H9 (cell line): Measurements from ENCODE around the gene RPS27A. TPM values are rescaled to one million over a fixed set of nuclear protein-coding genes. Genes with fewer than 3 reads are reported as not detected.

Source experiments
- DNase-seq: peaks from one replicate; pipeline ENCODE4 v3.0.0-alpha.2; 2017
- H2AFZ ChIP-seq: one replicate; pipeline ENCODE4 v1.6.1; 2013; ENCODE audit warnings: mild to moderate bottlenecking, low read length, control low read depth, moderate library complexity
- H2AK5ac ChIP-seq: 2 replicates; pipeline ENCODE4 v1.6.1; 2013; ENCODE audit warnings: low read length, control low read depth, mixed read lengths; ENCODE audit not compliant: insufficient read length
- H2BK120ac ChIP-seq: one replicate; pipeline ENCODE4 v1.6.1; 2013; ENCODE audit warnings: low read depth, mild to moderate bottlenecking, low read length, control low read depth, inconsistent platforms; ENCODE audit not compliant: poor library complexity, severe bottlenecking
- H2BK12ac ChIP-seq: 2 replicates; pipeline ENCODE4 v1.6.1; 2013; ENCODE audit warnings: low read length, control low read depth, mixed read lengths, low read depth; ENCODE audit not compliant: insufficient read length
- H2BK15ac ChIP-seq: 2 replicates; pipeline ENCODE4 v1.6.1; 2013; ENCODE audit warnings: low read depth, low read length, control low read depth
- H2BK20ac ChIP-seq: one replicate; pipeline ENCODE4 v1.6.1; 2013; ENCODE audit warnings: low read depth, mild to moderate bottlenecking, low read length, control low read depth, inconsistent platforms; ENCODE audit not compliant: poor library complexity, severe bottlenecking
- H2BK5ac ChIP-seq: 2 replicates; pipeline ENCODE4 v1.6.1; 2013; ENCODE audit warnings: low read length, control low read depth, mixed read lengths; ENCODE audit not compliant: insufficient read length
- H3K14ac ChIP-seq: 2 replicates; pipeline ENCODE4 v1.6.1; 2013; ENCODE audit warnings: low read length, control low read depth; ENCODE audit not compliant: insufficient read depth
- H3K18ac ChIP-seq: 2 replicates; pipeline ENCODE4 v1.6.1; 2013; ENCODE audit warnings: low read depth, mild to moderate bottlenecking, mixed read lengths, low read length, control low read depth; ENCODE audit not compliant: insufficient read length
- H3K23ac ChIP-seq: 2 replicates; pipeline ENCODE4 v1.6.1; 2013; ENCODE audit warnings: low read length, control low read depth, mixed read lengths, low read depth; ENCODE audit not compliant: insufficient read length
- H3K23me2 ChIP-seq: 2 replicates; pipeline ENCODE4 v1.6.1; 2013; ENCODE audit warnings: low read depth, mild to moderate bottlenecking, mixed read lengths, low read length, control low read depth; ENCODE audit not compliant: insufficient read length, poor library complexity, severe bottlenecking
- H3K27ac ChIP-seq: 2 replicates; pipeline ENCODE4 v1.5.1; 2013; ENCODE audit warnings: low read length, control low read depth, mixed read lengths, low read depth; ENCODE audit not compliant: insufficient read length
- H3K27me3 ChIP-seq: 2 replicates; pipeline ENCODE4 v1.6.1; 2013; ENCODE audit warnings: low read length, control low read depth, inconsistent platforms; ENCODE audit not compliant: insufficient read depth
- H3K4ac ChIP-seq: 2 replicates; pipeline ENCODE4 v1.6.1; 2013; ENCODE audit warnings: low read depth, mild to moderate bottlenecking, control low read depth, inconsistent platforms, low read length, moderate library complexity
- H3K4me1 ChIP-seq: 2 replicates; pipeline ENCODE4 v1.6.1; 2013; ENCODE audit warnings: low read length, control low read depth, inconsistent platforms; ENCODE audit not compliant: insufficient read depth
- H3K4me2 ChIP-seq: 2 replicates; pipeline ENCODE4 v1.6.1; 2013; ENCODE audit warnings: low read length, control low read depth, mixed read lengths; ENCODE audit not compliant: insufficient read length, insufficient read depth
- H3K56ac ChIP-seq: 2 replicates; pipeline ENCODE4 v1.6.1; 2013; ENCODE audit warnings: low read depth, mild to moderate bottlenecking, mixed read lengths, low read length, control low read depth; ENCODE audit not compliant: insufficient read length
- H3K79me1 ChIP-seq: 2 replicates; pipeline ENCODE4 v1.6.1; 2013; ENCODE audit warnings: low read depth, mild to moderate bottlenecking, moderate library complexity, low read length, control low read depth, inconsistent platforms; ENCODE audit not compliant: insufficient read depth, poor library complexity, severe bottlenecking
- H3K79me2 ChIP-seq: 2 replicates; pipeline ENCODE4 v1.6.1; 2013; ENCODE audit warnings: low read length, control low read depth, inconsistent platforms; ENCODE audit not compliant: insufficient read depth
- H3K9ac ChIP-seq: 2 replicates; pipeline ENCODE4 v1.6.1; 2013; ENCODE audit warnings: low read length, control low read depth, mixed read lengths; ENCODE audit not compliant: insufficient read length; ENCODE audit errors: extremely low read depth
- H3K9me3 ChIP-seq: one replicate; pipeline ENCODE4 v1.6.1; 2013; ENCODE audit warnings: low read depth, low read length, inconsistent platforms; ENCODE audit not compliant: control insufficient read depth
- H3T11ph ChIP-seq: one replicate; pipeline ENCODE4 v1.6.1; 2013; ENCODE audit warnings: mild to moderate bottlenecking, low read length, control low read depth, inconsistent platforms
- H4K20me1 ChIP-seq: one replicate; pipeline ENCODE4 v1.6.1; 2013; ENCODE audit not compliant: control insufficient read depth, insufficient read length, insufficient read depth
- H4K5ac ChIP-seq: 2 replicates; pipeline ENCODE4 v1.6.1; 2013; ENCODE audit warnings: low read depth, mild to moderate bottlenecking, mixed read lengths, low read length, control low read depth; ENCODE audit not compliant: insufficient read length
- H4K8ac ChIP-seq: replicated peaks from 2 replicates; pipeline ENCODE4 v1.6.1; 2013; ENCODE audit warnings: low read length, control low read depth, mixed read lengths, low read depth; ENCODE audit not compliant: insufficient read length
- H4K91ac ChIP-seq: 2 replicates; pipeline ENCODE4 v1.6.1; 2013; ENCODE audit warnings: low read depth, mild to moderate bottlenecking, moderate library complexity, mixed read lengths, low read length, control low read depth; ENCODE audit not compliant: insufficient read length
- H3K27ac Mint-ChIP-seq, 3 experiments: 2 replicates in 2 of 3; 3 replicates in 1 of 3; pipeline ENCODE4 v1.8.0; 2020 to 2021; ENCODE audit warnings: mixed read lengths in 3 of 3, mild to moderate bottlenecking in 1 of 3, moderate library complexity in 1 of 3
- H3K27me3 Mint-ChIP-seq: 2 replicates; pipeline ENCODE4 v1.8.0; 2021; ENCODE audit warnings: low read depth, mild to moderate bottlenecking, moderate library complexity, mixed read lengths
- H3K36me3 Mint-ChIP-seq, 3 experiments: 2 replicates in 2 of 3; 3 replicates in 1 of 3; pipeline ENCODE4 v1.8.0; 2020 to 2021; ENCODE audit warnings: low read depth in 3 of 3, mixed read lengths in 3 of 3; ENCODE audit not compliant: insufficient read depth in 1 of 3
- H3K4me1 Mint-ChIP-seq, 2 experiments: 2 replicates each; pipeline ENCODE4 v1.8.0; 2020; ENCODE audit warnings: mixed read lengths in 2 of 2
- H3K4me3 Mint-ChIP-seq, 2 experiments: 2 replicates in 1 of 2; 3 replicates in 1 of 2; pipeline ENCODE4 v1.8.0; 2020 to 2021; ENCODE audit warnings: mild to moderate bottlenecking in 2 of 2, mixed read lengths in 2 of 2, moderate library complexity in 1 of 2
- H3K9me3 Mint-ChIP-seq, 2 experiments: 2 replicates in 1 of 2; 3 replicates in 1 of 2; pipeline ENCODE4 v1.8.0; 2020; ENCODE audit warnings: mild to moderate bottlenecking in 2 of 2, mixed read lengths in 2 of 2, moderate library complexity in 1 of 2
- CTCF ChIP-seq: fragments of 200-600 bp; sonication (generic); conservative IDR thresholded peaks from 3 replicates; pipeline ENCODE4 v1.8.0; 2021; ENCODE audit warnings: antibody characterized with exemption, mild to moderate bottlenecking
- WGBS: extraction: QIAGEN DNeasy Blood & Tissue Kit; methylation state at CpG from one replicate; pipeline ENCODE4 v1.1.7; 2013; ENCODE audit warnings: missing lambda C conversion rate, low lambda C conversion rate, mixed read lengths; ENCODE audit not compliant: insufficient read length; ENCODE audit errors: extremely low coverage; 5-methylcytosine and 5-hydroxymethylcytosine counted together
- total RNA-seq: library from RNA; stranded (reverse); gene quantifications from 2 replicates; pipeline ENCODE4 v1.2.1, GENCODE V29; 2021

Gene RPS27A
- total RNA-seq, 1 experiment from 2014 or later, result 1,415 TPM

- no peak within 1 kb of the TSS for H2BK12ac ChIP-seq
- Mint-ChIP-seq H3K4me3 (peak within 1 kb of the TSS; percentile 82 to 94), H3K4me1 (peaks cover 10 to 13% of the 10 kb centered on the region in 2 experiments), H3K27me3 (no peaks in the 10 kb centered on the region), H3K27ac (peak within 1 kb of the TSS; percentile 7 to 98 (median 96)), H3K36me3 (peaks cover 0 to 13% (median 11%) of the 10 kb centered on the region in 3 experiments; a peak in 4 of 7 replicates), H3K9me3 (no peaks in the 10 kb centered on the region; a peak in 1 of 5 replicates)
- H4K20me1 ChIP-seq, result no peaks in the 10 kb centered on the region
- peak within 1 kb of the TSS; percentile 99 for H3K9ac ChIP-seq
- H4K5ac ChIP-seq, result peak within 1 kb of the TSS; percentile 89
- peak; percentile 95 for DNase-seq
- peak within 1 kb of the TSS; percentile 87 for H3K18ac ChIP-seq
- H3K27ac ChIP-seq, result peak within 1 kb of the TSS; percentile 73
- TF ChIP-seq CTCF, result no peak
- H3K4me2 ChIP-seq, result peak within 1 kb of the TSS; percentile 97
- no peak within 1 kb of the TSS for H3K4ac ChIP-seq
- H2BK15ac ChIP-seq, result no peak within 1 kb of the TSS
- no peaks in the 10 kb centered on the region for H3K79me2 ChIP-seq
- peak within 1 kb of the TSS; percentile 94 for H3K14ac ChIP-seq
- peak within 1 kb of the TSS; percentile 35 for H2BK5ac ChIP-seq
- WGBS, result no CpG with 5 or more reads among the region's 43 CpGs
- H4K91ac ChIP-seq, result no peak within 1 kb of the TSS
- peaks cover 8% of the 10 kb centered on the region for H3K23me2 ChIP-seq
- no peak within 1 kb of the TSS for H3K56ac ChIP-seq
- H3T11ph ChIP-seq, result no peak within 1 kb of the TSS
- H2BK20ac ChIP-seq, result no peak within 1 kb of the TSS
- no peaks in the 10 kb centered on the region for H3K9me3 ChIP-seq
- no peak within 1 kb of the TSS for H2AFZ ChIP-seq
- no peaks in the 10 kb centered on the region for H3K27me3 ChIP-seq
- no peak within 1 kb of the TSS for H2AK5ac ChIP-seq
- H3K79me1 ChIP-seq, result no peaks in the 10 kb centered on the region
- peak within 1 kb of the TSS; percentile 86 for H4K8ac ChIP-seq
- H3K4me1 ChIP-seq, result no peaks in the 10 kb centered on the region; the same call in 1 of the 2 replicates
- H2BK120ac ChIP-seq, result no peak within 1 kb of the TSS
- no peak within 1 kb of the TSS for H3K23ac ChIP-seq
Measured at GRCh38 chr2:55268907-55269644, 36.6 kb downstream of the RPS27A start, which contains the start of gene MTIF2. Gene MTIF2 (minus strand): TSS chr2:55269231. CDS start chr2:55263858, 5,373 bp downstream.
